ENCODE data around the gene EZH1. TPM values are rescaled to one million over a fixed set of nuclear protein-coding genes. Genes with fewer than 3 reads are reported as not detected.

Gene EZH1
- total and polyA plus RNA-seq, 10 of the 15 experiments (the other 5 are each of a cell fraction or from before 2014, with no cell fraction given) = 6.1 to 43.3 (median 16.8) TPM

GRCh38 chr17:42659079-42659931 is 85.5 kb downstream of the EZH1 start, which contains the start of gene TUBG2 (continued):
- TF ChIP-seq ZBTB4 (CRISPR knock-in tag; IDR thresholded peaks at IDR 0.05) (no peak), FOXM1 (IDR thresholded peaks at IDR 0.05; ENCODE audit: low read depth, low read length) (no peak), ETV6 (conservative IDR thresholded peaks at IDR 0.05 in 1 of 2, IDR thresholded peaks at IDR 0.05 in 1 of 2; ENCODE audit: borderline replicate concordance in 1 of 2, low read depth in 1 of 2) (no peak), IRF4 (IDR thresholded peaks at IDR 0.05; ENCODE audit: low read depth, low read length) (no peak), CREB1 (IDR thresholded peaks at IDR 0.05; ENCODE audit: low read depth) (no peak), ZSCAN29 (IDR thresholded peaks at IDR 0.05) (no peak), STAT3 (IDR thresholded peaks at IDR 0.05; ENCODE audit: low read depth, low read length) (no peak), CREM (IDR thresholded peaks at IDR 0.05; ENCODE audit: low read depth) (no peak), E2F8 (IDR thresholded peaks at IDR 0.05; ENCODE audit: low read depth, partially characterized antibody) (no peak), SUPT20H (IDR thresholded peaks at IDR 0.05; ENCODE audit: borderline replicate concordance, control insufficient read depth, low read depth, low read length) (no peak), TCF3 (IDR thresholded peaks at IDR 0.05; ENCODE audit: borderline replicate concordance, insufficient read depth, low read depth, low read length) (no peak), ASH2L (IDR thresholded peaks at IDR 0.05; ENCODE audit: borderline replicate concordance, low read depth) (no peak), ZNF384 (IDR thresholded peaks at IDR 0.05; ENCODE audit: borderline replicate concordance, low read depth, low read length) (no peak), USF1 (IDR thresholded peaks at IDR 0.05; ENCODE audit: borderline replicate concordance, extremely low read length, insufficient read depth, low read depth, low read length) (no peak), TCF12 (IDR thresholded peaks at IDR 0.05; ENCODE audit: low read depth, low read length) (0 out of 2 replicates have a peak, but pooled peaks have one; percentile 7), SKIL (IDR thresholded peaks at IDR 0.05; ENCODE audit: low read depth, poor library complexity, severe bottlenecking) (no peak), ELK1 (IDR thresholded peaks at IDR 0.05; ENCODE audit: low read depth, low read length) (no peak)

Data from GM12878 (cell line).